HepG2 (cell line): ENCODE measurements around the gene TBC1D16. TPM values are rescaled to one million over a fixed set of nuclear protein-coding genes. Genes with fewer than 3 reads are reported as not detected.

Experiments used
- EEA1 ChIP-seq: sonication (generic); formaldehyde crosslinking; IDR thresholded peaks from 2 replicates; pipeline ENCODE4 v1.5.1; 2020; ENCODE audit warnings: mild to moderate bottlenecking, missing genetic modification reagents, borderline replicate concordance
- GZF1 ChIP-seq: sonication (generic); formaldehyde crosslinking; IDR thresholded peaks from 2 replicates; pipeline ENCODE4 v1.5.1; 2020; ENCODE audit warnings: mild to moderate bottlenecking, missing genetic modification reagents
- ISL2 ChIP-seq: sonication (generic); formaldehyde crosslinking; IDR thresholded peaks from 2 replicates; pipeline ENCODE4 v1.5.0; 2020; ENCODE audit warnings: missing genetic modification reagents
- KDM2A ChIP-seq: sonication (generic); formaldehyde crosslinking; IDR thresholded peaks from 2 replicates; pipeline ENCODE4 v1.4.0; 2020; ENCODE audit warnings: low read depth, missing genetic modification reagents, borderline replicate concordance
- RFX5 ChIP-seq: IDR thresholded peaks from 2 replicates; pipeline ENCODE4 v1.6.1; 2011; ENCODE audit warnings: low read depth, low read length, improper control_type of control experiment
- SRSF9 ChIP-seq: fragments of 200-400 bp; formaldehyde crosslinking; IDR thresholded peaks from 2 replicates; pipeline ENCODE4 v1.6.1; 2018; ENCODE audit warnings: borderline replicate concordance, mild to moderate bottlenecking, low read depth, low read length; ENCODE audit not compliant: insufficient read depth, poor library complexity, severe bottlenecking
- TARDBP ChIP-seq: sonication (generic); formaldehyde crosslinking; IDR thresholded peaks from 2 replicates; pipeline ENCODE4 v1.8.0; 2022; ENCODE audit warnings: mild to moderate bottlenecking, missing genetic modification reagents
- ZFP41 ChIP-seq: sonication (generic); formaldehyde crosslinking; IDR thresholded peaks from 2 replicates; pipeline ENCODE4 v1.4.0; 2020; ENCODE audit warnings: mild to moderate bottlenecking, missing genetic modification reagents, borderline replicate concordance
- ZNF33B ChIP-seq: sonication (generic); formaldehyde crosslinking; IDR thresholded peaks from 2 replicates; pipeline ENCODE4 v1.5.1; 2020; ENCODE audit warnings: mild to moderate bottlenecking, missing genetic modification reagents
- ZNF558 ChIP-seq: sonication (generic); formaldehyde crosslinking; IDR thresholded peaks from 2 replicates; pipeline ENCODE4 v1.9.0; 2022; ENCODE audit warnings: mild to moderate bottlenecking, missing genetic modification reagents, borderline replicate concordance
- ZNF567 ChIP-seq: sonication (generic); formaldehyde crosslinking; IDR thresholded peaks from 2 replicates; pipeline ENCODE4 v1.8.1; 2023; ENCODE audit warnings: mild to moderate bottlenecking, missing genetic modification reagents, borderline replicate concordance
- ZNF776 ChIP-seq: sonication (generic); formaldehyde crosslinking; IDR thresholded peaks from 2 replicates; pipeline ENCODE4 v1.4.0; 2020; ENCODE audit warnings: mild to moderate bottlenecking, missing genetic modification reagents
- polyA plus RNA-seq, 8 experiments: library from polyadenylated mRNA; depleted of rRNA in 3 of 8; stranded (reverse) in 7 of 8; unstranded in 1 of 8; fragments of >200 nt; fragmentation: Illumina TruSeq in 4 of 8; extraction: Trizol in 4 of 8; gene quantifications; 2 replicates each; pipeline versions ENCODE4 v1.2.1 to v1.2.3, GENCODE V29; 2011 to 2016; ENCODE audit warnings: low read depth in 4 of 8, missing spikeins in 1 of 8, mixed read lengths in 1 of 8; ENCODE audit not compliant: insufficient read depth in 1 of 8
- total RNA-seq, 5 experiments: library from RNA; depleted of rRNA; stranded (reverse); fragments of >200 nt; fragmentation: Illumina TruSeq; extraction: Trizol; gene quantifications; 2 replicates each; pipeline ENCODE4 v1.2.3, GENCODE V29; 2016; ENCODE audit warnings: low read depth in 1 of 5
- TF ChIP-seq, protein P1 (sequence below): sonication (generic); formaldehyde crosslinking; IDR thresholded peaks from 2 replicates; pipeline ENCODE4 v1.4.0; 2020; ENCODE audit warnings: low read depth, missing genetic modification reagents
- TF ChIP-seq, protein P2 (sequence below): sonication (generic); formaldehyde crosslinking; IDR thresholded peaks from 2 replicates; pipeline ENCODE4 v1.4.0; 2020; ENCODE audit warnings: missing genetic modification reagents, borderline replicate concordance
- TF ChIP-seq, protein P3 (sequence below): sonication (generic); formaldehyde crosslinking; IDR thresholded peaks from 2 replicates; pipeline ENCODE4 v1.5.0; 2020; ENCODE audit warnings: missing genetic modification reagents
- TF ChIP-seq, protein P4 (sequence below): IDR thresholded peaks from 2 replicates; pipeline ENCODE4 v1.6.1; 2016; ENCODE audit warnings: mild to moderate bottlenecking
- TF ChIP-seq, protein P5 (sequence below): sonication (generic); formaldehyde crosslinking; IDR thresholded peaks from 2 replicates; pipeline ENCODE4 v1.9.0; 2021; ENCODE audit warnings: missing genetic modification reagents, mild to moderate bottlenecking, borderline replicate concordance
- TF ChIP-seq, protein P6 (sequence below): sonication (generic); formaldehyde crosslinking; conservative IDR thresholded peaks from 2 replicates; pipeline ENCODE4 v1.5.0; 2020; ENCODE audit warnings: missing genetic modification reagents

TBC1D16 gene
- total and polyA plus RNA-seq, 2 of the 13 experiments (the other 11 are each of a cell fraction or from before 2014, with no cell fraction given): 14.9 to 24.9 TPM

DNA sequence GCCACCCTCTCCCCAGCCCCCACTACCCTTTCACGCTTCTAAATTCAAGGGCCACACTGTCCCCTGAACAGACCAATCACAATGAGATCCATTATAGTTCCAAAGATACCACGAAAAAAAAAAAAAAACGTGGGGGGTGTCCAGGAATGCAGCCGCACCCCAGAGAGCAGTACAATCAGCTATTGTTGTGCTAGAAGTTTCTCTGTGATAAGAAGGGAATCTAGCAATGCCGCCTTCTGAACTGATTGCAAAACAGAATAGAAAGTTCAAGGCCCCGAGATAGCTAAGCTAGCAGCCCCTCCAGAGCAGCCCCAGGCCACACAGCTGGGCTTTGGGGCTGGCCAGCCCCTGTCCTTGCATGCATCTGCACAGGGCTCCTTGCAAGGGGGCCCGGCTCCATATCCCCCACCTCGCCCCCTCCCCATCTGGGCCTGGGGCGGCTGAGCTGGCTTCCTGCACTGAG is 109.5 kb downstream of the TBC1D16 start (continued):
- TF ChIP-seq, protein P1, sequence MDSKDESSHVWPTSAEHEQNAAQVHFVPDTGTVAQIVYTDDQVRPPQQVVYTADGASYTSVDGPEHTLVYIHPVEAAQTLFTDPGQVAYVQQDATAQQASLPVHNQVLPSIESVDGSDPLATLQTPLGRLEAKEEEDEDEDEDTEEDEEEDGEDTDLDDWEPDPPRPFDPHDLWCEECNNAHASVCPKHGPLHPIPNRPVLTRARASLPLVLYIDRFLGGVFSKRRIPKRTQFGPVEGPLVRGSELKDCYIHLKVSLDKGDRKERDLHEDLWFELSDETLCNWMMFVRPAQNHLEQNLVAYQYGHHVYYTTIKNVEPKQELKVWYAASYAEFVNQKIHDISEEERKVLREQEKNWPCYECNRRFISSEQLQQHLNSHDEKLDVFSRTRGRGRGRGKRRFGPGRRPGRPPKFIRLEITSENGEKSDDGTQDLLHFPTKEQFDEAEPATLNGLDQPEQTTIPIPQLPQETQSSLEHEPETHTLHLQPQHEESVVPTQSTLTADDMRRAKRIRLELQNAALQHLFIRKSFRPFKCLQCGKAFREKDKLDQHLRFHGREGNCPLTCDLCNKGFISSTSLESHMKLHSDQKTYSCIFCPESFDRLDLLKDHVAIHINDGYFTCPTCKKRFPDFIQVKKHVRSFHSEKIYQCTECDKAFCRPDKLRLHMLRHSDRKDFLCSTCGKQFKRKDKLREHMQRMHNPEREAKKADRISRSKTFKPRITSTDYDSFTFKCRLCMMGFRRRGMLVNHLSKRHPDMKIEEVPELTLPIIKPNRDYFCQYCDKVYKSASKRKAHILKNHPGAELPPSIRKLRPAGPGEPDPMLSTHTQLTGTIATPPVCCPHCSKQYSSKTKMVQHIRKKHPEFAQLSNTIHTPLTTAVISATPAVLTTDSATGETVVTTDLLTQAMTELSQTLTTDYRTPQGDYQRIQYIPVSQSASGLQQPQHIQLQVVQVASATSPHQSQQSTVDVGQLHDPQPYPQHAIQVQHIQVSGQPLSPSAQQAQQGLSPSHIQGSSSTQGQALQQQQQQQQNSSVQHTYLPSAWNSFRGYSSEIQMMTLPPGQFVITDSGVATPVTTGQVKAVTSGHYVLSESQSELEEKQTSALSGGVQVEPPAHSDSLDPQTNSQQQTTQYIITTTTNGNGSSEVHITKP (CRISPR knock-in tag): no peak
- TF ChIP-seq ZFP41 (0 out of 2 replicates have a peak, but pooled peaks have one; percentile 16), ZNF776 (no peak), ISL2 (CRISPR knock-in tag) (peak; percentile 82), ZNF558 (CRISPR knock-in tag) (no peak), ZNF567 (0 out of 2 replicates have a peak, but pooled peaks have one; percentile 70), KDM2A (CRISPR knock-in tag) (no peak), SRSF9 (no peak), GZF1 (CRISPR knock-in tag) (no peak), EEA1 (CRISPR knock-in tag) (no peak), ZNF33B (CRISPR knock-in tag) (no peak), TARDBP (CRISPR knock-in tag) (no peak; the same call in 1 of the 2 replicates), RFX5 (no peak)
- TF ChIP-seq, protein P2, sequence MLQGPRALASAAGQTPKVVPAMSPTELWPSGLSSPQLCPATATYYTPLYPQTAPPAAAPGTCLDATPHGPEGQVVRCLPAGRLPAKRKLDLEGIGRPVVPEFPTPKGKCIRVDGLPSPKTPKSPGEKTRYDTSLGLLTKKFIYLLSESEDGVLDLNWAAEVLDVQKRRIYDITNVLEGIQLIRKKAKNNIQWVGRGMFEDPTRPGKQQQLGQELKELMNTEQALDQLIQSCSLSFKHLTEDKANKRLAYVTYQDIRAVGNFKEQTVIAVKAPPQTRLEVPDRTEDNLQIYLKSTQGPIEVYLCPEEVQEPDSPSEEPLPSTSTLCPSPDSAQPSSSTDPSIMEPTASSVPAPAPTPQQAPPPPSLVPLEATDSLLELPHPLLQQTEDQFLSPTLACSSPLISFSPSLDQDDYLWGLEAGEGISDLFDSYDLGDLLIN (CRISPR knock-in tag): no peak
- TF ChIP-seq, protein P3, sequence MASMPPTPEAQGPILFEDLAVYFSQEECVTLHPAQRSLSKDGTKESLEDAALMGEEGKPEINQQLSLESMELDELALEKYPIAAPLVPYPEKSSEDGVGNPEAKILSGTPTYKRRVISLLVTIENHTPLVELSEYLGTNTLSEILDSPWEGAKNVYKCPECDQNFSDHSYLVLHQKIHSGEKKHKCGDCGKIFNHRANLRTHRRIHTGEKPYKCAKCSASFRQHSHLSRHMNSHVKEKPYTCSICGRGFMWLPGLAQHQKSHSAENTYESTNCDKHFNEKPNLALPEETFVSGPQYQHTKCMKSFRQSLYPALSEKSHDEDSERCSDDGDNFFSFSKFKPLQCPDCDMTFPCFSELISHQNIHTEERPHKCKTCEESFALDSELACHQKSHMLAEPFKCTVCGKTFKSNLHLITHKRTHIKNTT (CRISPR knock-in tag): no peak
- TF ChIP-seq, protein P4, sequence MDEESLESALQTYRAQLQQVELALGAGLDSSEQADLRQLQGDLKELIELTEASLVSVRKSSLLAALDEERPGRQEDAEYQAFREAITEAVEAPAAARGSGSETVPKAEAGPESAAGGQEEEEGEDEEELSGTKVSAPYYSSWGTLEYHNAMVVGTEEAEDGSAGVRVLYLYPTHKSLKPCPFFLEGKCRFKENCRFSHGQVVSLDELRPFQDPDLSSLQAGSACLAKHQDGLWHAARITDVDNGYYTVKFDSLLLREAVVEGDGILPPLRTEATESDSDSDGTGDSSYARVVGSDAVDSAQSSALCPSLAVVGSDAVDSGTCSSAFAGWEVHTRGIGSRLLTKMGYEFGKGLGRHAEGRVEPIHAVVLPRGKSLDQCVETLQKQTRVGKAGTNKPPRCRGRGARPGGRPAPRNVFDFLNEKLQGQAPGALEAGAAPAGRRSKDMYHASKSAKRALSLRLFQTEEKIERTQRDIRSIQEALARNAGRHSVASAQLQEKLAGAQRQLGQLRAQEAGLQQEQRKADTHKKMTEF (CRISPR knock-in tag): peak; percentile 73; the same call in 1 of the 2 replicates
- TF ChIP-seq, protein P5, sequence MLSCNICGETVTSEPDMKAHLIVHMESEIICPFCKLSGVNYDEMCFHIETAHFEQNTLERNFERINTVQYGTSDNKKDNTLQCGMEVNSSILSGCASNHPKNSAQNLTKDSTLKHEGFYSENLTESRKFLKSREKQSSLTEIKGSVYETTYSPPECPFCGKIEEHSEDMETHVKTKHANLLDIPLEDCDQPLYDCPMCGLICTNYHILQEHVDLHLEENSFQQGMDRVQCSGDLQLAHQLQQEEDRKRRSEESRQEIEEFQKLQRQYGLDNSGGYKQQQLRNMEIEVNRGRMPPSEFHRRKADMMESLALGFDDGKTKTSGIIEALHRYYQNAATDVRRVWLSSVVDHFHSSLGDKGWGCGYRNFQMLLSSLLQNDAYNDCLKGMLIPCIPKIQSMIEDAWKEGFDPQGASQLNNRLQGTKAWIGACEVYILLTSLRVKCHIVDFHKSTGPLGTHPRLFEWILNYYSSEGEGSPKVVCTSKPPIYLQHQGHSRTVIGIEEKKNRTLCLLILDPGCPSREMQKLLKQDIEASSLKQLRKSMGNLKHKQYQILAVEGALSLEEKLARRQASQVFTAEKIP: no peak
- TF ChIP-seq, protein P6, sequence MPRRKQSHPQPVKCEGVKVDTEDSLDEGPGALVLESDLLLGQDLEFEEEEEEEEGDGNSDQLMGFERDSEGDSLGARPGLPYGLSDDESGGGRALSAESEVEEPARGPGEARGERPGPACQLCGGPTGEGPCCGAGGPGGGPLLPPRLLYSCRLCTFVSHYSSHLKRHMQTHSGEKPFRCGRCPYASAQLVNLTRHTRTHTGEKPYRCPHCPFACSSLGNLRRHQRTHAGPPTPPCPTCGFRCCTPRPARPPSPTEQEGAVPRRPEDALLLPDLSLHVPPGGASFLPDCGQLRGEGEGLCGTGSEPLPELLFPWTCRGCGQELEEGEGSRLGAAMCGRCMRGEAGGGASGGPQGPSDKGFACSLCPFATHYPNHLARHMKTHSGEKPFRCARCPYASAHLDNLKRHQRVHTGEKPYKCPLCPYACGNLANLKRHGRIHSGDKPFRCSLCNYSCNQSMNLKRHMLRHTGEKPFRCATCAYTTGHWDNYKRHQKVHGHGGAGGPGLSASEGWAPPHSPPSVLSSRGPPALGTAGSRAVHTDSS (CRISPR knock-in tag): no peak
